SK-N-MC (cell line): ENCODE results near the gene LGALS7.
"Not testable (repeated sequence)": the region's sequence is repeated elsewhere in the genome, so short reads cannot be mapped to it uniquely, and the experiment has no call there.

Experiments
- EZH2 ChIP-seq: fragments of 200-600 bp; sonication (generic); IDR thresholded peaks from one replicate; pipeline ENCODE4 v1.6.1; 2017; ENCODE audit warnings: antibody characterized with exemption
- POLR2AphosphoS5 ChIP-seq: IDR thresholded peaks from 2 replicates; pipeline ENCODE4 v1.6.1; 2012; ENCODE audit warnings: mild to moderate bottlenecking, low read depth, low read length, borderline replicate concordance

GRCh38 chr19:38771569-38771968 is 1.7 kb downstream of the LGALS7 start:
- TF ChIP-seq EZH2, POLR2AphosphoS5: not testable (repeated sequence)
